AG20443 (cell line): ENCODE data around the gene TBC1D23.
A peak's percentile ranks its signal among the peaks of the same experiment; 100 is the strongest.
"Not testable (repeated sequence)": the region's sequence is repeated elsewhere in the genome, so short reads cannot be mapped to it uniquely, and the experiment has no call there.

ENCODE experiments used
- DNase-seq: peaks from one replicate; pipeline ENCODE4 v3.0.0; 2012; ENCODE audit warnings: low spot score, mixed read lengths

TBC1D23 gene

DNA sequence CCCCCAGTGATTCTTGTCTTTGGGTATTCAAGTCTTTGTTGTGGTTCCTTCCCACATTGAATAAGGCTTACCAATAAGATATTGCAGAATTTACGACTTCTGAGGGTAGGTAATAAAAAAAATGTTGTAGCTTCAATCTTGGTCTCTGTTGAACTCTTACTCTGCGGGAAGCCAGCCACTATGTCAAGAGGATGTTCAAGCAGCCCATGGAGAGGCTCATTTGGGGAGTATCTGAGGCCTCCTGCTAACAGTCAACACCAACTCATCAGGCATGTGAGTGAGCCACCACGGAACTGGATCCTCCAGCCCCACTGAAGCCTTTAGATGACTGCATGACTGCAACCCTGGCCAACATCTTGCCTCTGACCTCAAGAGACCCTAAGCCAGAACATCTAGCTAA lies 3.2 kb upstream of the TBC1D23 start:
- DNase-seq = peak; percentile 14

DNA sequence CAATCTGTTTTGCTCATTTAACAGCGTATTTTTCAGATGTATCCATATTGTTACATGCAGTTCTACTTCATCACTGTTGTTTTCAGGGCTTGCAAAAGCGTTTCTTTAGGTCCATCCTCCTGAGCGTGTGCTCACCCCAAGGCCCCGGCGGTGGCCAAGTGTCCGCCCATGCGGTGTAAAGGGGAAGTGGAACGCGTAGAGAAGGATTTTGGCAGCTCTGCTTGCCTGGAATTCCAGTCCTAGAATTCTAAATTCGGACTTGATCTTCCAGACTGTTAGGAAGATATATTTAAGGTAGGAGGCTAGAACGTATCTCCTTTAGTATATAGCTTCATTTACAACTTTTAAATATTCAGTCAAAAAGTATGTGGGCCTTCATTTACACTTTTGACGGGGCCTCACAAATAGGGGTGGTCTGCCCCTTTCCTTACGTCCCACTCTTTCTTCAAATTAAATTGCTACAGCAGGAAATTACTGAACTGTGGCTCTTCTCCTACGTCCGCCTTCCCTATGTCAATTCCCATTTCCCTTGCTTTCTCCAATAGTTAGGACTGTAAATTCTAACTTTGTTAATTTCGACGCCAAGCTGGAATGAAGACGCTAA lies 609 bp upstream of the TBC1D23 start:
- DNase-seq = peak; percentile 26

DNA sequence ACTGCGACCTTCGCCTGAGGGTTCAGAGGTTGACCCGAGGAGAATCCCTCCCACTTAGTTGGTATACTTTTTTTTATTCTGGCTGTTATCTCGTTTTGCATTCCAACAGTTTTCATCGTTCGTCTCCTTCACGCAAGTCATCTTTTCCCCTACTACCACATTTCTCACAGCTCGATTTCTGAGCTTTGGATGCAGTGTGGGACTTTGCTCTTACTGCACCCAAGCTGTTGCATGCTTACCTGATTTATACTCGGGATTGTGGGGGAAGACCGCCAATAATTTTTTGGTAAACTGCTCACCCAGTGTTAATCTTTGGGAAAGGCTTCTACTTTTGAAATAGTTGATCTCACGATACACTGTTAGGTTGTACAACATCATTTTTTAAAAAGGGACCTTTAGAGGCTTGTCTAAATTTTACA lies 702 bp downstream of the TBC1D23 start:
- DNase-seq = no peak

DNA sequence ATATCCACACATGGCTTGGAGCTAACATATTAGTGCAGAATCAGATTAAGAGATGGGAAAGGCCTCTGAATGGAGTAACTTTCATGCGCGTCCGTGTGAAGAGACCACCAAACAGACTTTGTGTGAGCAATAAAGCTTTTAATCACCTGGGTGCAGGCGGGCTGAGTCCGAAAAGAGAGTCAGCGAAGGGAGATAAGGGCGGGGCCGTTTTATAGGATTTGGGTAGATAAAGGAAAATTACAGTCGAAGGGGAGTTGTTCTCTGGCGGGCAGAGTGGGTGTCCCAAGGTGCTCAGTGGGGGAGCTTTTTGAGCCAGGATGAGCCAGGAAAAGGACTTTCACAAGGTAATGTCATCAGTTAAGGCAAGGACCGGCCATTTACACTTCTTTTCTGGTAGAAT lies 2.1 kb downstream of the TBC1D23 start:
- DNase-seq = not testable (repeated sequence)

DNA sequence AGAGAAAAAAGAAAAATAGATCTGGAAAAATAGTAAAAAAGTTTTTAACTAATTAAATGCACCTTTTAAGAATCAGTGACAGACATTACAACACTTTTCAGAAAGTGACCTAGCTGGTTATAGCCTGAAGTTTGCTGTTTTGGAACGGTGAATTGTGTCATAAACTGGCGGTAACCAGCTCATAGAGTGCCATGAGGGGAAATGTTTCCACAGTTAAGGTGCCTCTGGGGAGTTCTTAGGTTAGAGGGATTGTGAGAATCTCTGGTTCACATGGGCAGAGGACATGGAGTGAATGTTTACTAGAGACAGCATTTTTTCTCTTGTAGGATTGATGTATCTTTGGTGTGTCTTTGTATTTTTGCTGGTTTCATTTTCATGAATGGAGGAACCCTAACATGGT lies 2.8 kb downstream of the TBC1D23 start:
- no peak for DNase-seq

DNA sequence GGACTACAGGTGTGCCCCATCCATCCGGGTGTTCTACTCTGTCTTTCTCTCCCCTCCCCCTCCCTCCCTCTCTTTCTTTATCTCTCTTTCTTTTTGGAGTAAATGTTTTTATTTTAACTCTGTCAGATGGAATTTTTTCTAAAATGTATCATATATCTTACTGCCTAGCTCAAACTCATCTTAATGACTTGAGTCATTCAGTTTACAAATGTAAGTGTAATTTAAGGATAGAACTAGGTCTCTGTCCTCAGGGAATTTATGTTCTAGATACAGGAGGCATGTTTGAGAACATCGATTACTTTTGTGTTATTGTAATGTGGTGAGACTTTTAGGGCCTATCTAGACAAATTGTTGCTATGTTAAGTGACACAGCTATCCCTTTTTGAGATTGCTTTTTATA lies 3.5 kb downstream of the TBC1D23 start:
- no peak for DNase-seq

DNA sequence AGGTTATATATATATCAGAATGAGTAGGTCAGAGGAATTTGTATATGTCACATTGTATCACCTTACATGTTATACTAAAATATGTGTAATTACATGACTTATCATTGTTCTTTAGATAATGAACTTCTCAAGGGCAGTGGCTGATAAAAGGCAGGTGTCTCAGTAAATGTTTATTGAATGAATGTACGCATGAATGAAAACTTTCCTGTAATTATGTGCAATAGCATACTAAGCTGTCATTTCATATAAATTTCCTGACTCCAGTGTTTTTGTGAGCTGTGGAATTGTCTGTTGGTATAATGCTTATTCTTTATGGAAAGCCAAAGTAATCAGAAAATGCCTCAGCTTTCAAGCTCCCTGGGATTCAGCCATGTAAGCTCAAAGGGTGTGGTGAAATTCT lies 4.2 kb downstream of the TBC1D23 start:
- no peak for DNase-seq

DNA sequence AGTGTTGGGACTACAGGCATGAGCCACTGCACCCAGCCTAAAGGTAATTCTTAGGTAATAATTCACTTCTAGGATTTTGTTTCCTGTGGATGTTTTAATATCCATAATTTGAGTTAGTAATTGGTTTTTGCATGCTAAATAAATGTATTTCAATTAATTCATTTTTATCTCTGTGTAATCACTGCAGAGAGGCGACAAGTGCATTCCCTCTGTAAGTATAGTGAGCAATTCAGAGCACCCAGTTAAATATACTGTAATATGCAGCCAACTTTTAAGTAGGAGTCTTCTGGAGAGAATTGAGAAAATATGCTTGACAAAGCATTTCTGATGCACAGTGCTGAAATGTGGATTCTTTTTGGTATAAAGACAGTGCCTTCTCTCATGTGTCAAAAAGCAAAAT lies 5.7 kb downstream of the TBC1D23 start:
- no peak for DNase-seq

DNA sequence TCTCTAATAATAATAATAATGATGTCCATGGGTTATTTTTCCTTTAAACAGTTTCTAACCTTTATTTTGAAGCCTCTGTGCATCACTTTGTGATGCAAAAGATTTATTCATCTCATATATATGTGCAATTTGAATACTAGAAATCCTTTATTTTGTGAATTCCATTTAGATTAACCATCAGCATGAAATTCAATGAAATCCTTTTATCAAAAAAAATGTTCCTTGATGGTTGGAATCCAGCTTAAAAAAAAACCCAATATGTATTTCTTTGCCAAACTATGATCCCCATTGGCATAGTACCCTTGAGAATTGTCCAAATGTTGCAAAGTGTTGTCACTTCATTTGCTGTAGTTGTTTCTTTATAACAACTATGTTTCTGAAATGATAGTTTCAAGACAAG lies 7.4 kb downstream of the TBC1D23 start:
- no peak for DNase-seq

DNA sequence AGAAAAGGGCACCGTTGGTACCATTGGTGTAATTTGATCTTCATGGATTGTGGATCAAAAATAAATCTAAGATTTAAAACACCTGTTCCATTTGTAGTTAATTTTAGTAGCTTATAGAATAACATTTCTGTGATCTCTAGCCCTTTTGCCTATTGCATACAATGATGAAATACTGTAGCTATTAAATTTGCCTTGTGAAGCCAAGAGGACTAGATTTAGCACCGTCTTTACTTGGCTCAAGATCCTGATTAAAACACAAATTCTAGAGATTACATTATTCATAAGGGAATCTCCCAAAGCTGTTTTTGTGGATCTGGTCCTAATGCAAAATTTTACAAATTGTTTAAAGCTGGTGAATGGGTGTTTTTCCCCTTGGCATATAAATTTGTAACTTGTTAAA lies 8.2 kb downstream of the TBC1D23 start:
- DNase-seq = no peak

DNA sequence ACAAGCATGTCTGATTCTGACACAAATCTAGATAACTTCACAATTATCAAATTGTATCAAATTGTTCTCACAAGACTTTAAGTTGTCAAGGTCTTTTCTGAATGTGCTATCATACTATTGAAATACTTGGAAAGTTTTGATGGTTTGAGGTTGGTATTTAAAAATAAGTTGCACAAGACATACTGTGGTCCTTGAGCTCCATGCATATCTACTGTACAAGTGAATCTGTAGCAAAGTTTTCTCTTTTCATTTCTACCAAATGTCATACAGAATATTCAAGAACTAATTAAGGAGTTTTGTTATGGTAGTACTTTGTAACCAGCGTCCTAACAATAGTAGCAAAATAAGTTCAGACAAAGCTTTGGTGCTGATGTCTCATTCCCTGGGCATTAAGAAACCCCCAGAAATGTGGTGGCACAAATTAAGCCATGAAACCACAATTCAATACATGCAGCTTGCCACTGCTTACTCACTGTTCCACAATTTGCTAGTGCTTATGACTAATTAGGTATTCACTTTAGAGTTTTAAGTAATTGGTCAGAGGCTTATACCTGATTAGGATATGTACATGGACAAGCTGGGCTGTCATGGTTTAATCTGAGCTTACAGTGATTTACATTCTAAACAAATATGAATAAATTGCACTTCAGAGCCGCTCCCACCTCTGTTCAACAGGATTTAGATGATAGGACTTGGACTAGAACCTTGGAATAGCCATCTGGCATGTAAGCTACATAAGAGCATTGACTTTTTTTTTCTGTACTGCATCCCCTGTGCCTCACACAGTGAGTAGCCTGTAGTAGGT lies 8.8 kb downstream of the TBC1D23 start:
- peak; percentile 77 for DNase-seq

DNA sequence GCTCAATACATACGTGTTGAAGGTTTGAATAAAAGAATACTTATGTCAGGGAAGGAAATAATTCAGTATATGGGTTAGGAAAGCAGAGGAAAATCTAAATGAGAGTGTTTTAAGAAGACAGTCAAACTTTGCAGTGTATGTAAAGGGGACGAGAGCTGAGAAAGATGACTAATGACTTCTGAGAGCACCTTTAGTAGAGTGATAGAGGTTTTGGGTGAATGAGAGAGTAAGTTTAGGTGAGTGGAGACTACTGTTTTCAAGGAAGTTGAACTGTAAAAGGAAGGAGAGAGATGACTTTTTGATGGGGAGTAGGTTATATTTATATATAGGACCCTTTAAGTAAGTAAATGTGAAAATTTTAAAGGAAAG lies 9.4 kb downstream of the TBC1D23 start:
- no peak for DNase-seq

DNA sequence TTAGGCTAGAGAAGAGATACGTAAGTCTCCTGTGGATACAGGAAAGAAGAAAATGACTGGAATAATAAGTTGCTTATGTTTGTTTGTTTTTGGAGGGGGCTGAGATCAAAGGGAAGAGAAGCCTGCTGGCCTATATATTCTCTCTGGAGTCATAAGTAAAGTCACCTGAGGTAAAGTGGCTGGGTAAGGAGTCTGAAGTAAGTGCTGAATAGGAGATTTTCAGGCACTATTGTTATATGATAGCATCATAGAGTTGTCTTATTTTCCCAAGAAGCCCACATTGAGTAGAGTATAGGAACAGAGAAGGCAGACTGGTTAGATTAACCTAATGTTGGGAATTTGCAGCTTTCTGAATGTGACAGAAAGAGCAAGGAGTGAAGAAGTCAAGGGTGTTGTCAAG lies 10.7 kb downstream of the TBC1D23 start:
- no peak for DNase-seq

DNA sequence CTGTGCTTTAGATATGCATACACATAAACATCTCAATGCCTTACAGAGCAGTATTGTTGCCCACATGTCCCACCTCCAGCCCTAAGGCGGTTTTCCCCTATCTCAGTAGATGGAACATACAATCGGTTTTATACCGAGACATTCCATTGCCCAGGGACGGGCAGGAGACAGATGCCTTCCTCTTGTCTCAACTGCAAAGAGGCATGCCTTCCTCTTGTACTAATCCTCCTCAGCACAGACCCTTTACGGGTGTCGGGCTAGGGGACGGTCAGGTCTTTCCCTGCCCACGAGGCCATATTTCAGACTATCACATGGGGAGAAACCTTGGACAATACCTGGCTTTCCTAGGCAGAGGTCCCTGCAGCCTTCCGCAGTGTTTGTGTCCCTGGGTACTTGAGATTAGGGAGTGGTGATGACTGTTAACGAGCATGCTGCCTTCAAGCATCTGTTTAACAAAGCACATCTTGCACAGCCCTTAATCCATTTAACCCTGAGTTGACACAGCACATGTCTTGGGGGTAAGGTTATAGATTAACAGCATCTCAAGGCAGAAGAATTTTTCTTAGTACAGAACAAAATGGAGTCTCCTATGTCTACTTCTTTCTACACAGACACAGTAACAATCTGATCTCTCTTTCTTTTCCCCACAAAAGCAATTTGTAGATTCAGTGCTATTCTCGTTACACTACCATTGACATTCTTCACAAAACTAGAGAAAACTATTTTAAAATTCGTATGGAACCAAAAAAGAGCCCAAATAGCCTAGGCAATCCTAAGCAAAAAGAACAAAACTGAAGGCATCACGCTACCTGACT lies 12.2 kb downstream of the TBC1D23 start:
- DNase-seq = not testable (repeated sequence)

DNA sequence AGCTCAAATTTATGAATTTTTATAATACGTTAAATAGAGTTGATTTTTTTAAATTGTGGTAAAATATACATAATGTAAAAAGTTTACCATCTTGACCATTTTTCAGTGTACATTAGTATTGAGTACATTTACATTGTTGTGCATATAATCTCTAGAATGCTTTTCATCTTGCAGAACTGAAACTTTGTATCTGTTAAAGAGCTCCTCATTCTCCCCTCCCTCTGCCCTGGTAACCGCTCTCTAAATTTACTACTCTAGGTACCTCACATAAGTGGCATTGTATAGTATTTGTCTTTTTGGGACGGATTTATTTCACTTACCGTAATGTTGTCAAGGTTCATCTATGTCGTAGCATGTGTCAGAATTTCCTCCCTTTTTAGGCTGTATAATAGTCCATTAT lies 13.6 kb downstream of the TBC1D23 start:
- DNase-seq = no peak

DNA sequence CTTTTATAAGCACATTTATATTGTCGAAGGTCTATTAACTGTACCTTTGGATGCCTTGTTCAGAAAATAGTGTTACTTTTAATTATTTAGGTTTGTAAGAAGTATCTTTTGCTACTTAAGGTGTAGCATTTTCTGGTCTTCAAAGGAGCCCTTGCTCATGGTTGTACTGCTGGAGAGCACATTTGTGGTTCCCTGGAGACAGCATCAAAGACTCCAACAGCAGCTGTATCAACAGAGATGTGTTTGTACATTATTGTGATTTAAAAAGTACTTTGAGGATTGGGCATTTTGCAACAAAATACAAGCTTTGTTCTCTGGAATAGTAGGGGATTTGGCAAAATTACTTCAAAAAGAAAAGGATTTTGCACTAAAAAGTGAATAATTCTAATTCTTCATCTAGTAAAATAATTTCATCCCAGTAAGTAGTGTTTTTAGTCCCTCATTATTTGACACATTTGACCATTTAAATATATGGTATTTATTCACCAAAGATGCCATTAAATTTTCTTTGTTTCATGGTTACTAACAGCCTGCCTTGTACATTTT lies 16.5 kb downstream of the TBC1D23 start:
- DNase-seq = no peak

DNA sequence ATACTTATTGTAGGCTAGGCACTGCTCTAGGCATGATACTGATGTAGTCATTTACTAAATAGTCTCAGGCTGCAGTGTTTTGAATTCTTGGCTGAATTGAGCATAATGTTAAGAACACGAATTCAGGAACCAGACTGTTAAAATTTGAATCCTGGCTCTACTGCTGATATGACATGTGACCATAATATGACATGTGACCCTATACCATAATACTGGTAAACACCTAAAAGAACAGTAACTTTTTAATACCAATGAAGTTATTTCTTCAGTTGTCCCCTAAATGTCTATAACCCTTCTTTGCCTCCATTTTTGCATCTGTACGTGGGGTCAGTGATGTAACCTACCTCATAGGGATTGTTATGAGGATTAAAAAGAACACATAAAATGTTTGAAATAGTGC lies 18.1 kb downstream of the TBC1D23 start:
- DNase-seq = no peak

DNA sequence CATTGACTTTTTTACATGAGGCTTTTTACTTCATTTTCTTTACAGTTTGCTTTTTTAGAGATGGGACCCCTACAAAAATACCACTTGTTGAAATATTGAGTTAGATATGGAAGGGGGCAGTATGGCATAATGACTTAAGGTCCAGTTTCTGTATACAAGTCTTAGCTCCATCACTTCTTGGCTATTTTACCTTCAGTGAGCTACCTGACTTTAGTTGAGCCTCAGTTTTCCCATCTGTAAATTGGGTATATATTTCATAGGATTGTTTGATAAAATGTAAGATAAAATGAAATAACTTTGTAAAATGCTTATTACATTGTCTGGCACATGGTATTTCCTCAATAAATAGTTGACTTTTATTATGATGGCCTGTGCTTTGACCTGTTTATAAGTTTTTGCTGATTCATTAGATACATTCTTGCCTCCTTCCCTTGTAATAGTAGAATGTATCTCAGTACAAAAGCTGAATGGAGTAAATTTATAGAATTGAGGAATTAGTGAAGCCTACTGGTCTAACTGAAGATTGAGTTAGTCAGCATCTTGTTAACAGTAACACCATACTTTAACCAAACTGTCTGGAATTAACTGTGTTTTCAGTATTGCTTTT lies 27.6 kb downstream of the TBC1D23 start:
- DNase-seq = no peak

DNA sequence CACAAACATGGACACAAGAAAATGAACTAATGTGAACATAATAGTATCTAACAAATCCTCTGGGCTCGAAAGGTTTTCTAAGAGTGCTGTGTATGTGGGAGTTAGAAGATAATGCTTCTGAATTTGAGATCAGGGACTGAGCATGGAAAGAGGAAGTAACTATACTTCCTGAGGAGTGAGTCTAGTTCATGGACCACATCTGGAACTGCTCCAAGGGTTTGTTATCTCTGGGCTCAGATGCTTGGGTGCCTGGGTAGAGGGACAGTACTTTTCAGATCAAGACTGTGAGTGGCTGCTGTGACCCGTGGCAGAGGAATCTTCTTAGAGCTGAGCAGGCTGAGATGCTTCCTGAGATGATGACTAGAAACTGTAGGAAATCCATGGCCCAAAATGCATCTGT lies 28.5 kb downstream of the TBC1D23 start:
- no peak for DNase-seq

DNA sequence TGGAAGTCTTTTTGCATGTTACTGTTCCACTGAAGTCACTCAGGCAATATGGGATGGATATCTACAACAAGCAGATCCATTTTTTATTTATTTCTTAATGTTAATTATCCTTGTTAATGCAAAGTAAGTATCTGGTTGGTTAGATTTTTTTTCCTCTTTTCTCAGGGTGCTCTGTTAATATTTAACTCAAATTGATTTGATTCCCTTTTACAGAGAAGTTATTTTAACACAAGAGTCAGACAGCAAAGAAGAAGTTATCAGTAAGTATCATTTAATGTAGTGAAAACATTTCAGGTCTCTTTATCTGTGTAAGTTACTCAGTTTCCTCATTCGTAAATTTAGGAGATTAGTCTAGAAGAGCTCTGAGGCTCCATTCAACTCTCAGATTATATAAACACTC lies 34.3 kb downstream of the TBC1D23 start:
- no peak for DNase-seq

DNA sequence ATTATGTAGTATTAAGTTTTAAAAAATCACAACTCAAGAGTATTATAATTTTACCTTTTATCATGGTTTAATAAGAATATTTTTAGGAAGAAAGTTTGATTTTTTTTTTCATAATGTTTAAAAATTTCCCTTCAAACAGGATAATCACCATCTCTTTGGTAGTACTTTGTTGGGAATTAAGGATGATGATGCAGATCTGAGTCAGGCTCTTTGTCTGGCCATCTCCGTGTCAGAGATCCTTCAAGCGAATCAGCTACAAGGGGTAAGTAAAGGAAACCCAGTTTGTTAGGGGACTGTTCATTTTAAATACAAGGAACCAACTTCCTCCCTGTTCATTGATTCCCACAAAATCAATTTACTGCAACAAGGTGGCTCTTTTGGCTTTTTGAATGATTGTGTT lies 37.0 kb downstream of the TBC1D23 start:
- peak; percentile 14 for DNase-seq

DNA sequence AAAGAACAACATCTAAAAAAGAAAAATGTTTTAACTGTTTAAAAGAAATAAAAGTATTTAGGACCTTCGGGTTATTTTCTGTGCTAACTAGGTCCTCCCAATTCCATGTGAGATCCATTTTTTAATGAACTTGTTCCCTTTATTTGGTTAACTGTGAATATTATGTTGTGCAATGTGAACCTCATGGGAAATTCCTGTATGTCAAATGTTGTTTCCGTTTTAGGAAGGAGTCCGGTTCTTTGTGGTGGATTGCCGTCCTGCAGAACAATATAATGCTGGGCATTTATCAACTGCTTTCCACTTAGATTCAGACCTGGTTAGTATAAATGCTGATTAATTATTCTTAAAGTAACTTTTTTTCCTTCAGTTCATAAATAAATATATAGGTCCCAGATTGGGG lies 38.2 kb downstream of the TBC1D23 start:
- no peak for DNase-seq
